HL-60/S4 treated with phorbol 12-myristate 13-acetate at 8.2 ng/mL for 4 days and 3 days (cell line): ENCODE data around the gene RUVBL2.

Experiments used
- in situ Hi-C: fragments of 300-500 bp; cut with MboI; formaldehyde crosslinking; loops from 2 replicates; pipeline ENCODE4 v1.15.0; 2022; ENCODE audit warnings: low sequenced_read_pairs

The RUVBL2 gene

GRCh38 chr19:48963371-48964204 is 30.1 kb upstream of the RUVBL2 start:
- in situ Hi-C loops, result loop anchor here (25.0 kb wide), 1 partner anchor 176 kb away; no protein-coding TSS in a partner anchor

- in situ Hi-C loops, result loop anchor here (25.0 kb wide), 1 partner anchor 177 kb away; no protein-coding TSS in a partner anchor
Measured at GRCh38 chr19:48964205-48965039, 29.3 kb upstream of the RUVBL2 start.

GRCh38 chr19:48965040-48965805 is 28.5 kb upstream of the RUVBL2 start, which contains the start of gene FTL:
TSS of gene FTL (plus strand) at chr19:48965309. CDS start at chr19:48965508, 199 bp downstream.
- in situ Hi-C loops, result loop anchor here (25.0 kb wide), 1 partner anchor 178 kb away; no protein-coding TSS in a partner anchor

GRCh38 chr19:48965806-48966540 is 27.7 kb upstream of the RUVBL2 start:
- in situ Hi-C loops, result loop anchor here (25.0 kb wide), 1 partner anchor 179 kb away; no protein-coding TSS in a partner anchor

- in situ Hi-C loops, result loop anchor here (25.0 kb wide), 1 partner anchor 179 kb away; no protein-coding TSS in a partner anchor
Measured at GRCh38 chr19:48966541-48967345, 26.9 kb upstream of the RUVBL2 start.

- in situ Hi-C loops, result loop anchor here (25.0 kb wide), 1 partner anchor 180 kb away; no protein-coding TSS in a partner anchor
Measured at GRCh38 chr19:48967346-48968178, 26.1 kb upstream of the RUVBL2 start.

- in situ Hi-C loops, result loop anchor here (25.0 kb wide), 1 partner anchor 181 kb away; no protein-coding TSS in a partner anchor
Measured at GRCh38 chr19:48968179-48968661, 25.5 kb upstream of the RUVBL2 start.

- in situ Hi-C loops, result loop anchor here (25.0 kb wide), 1 partner anchor 182 kb away; no protein-coding TSS in a partner anchor
Measured at GRCh38 chr19:48968813-48969218, 24.9 kb upstream of the RUVBL2 start.

GRCh38 chr19:48969276-48970138 is 24.2 kb upstream of the RUVBL2 start:
- in situ Hi-C loops, result loop anchor here (25.0 kb wide), 1 partner anchor 182 kb away; no protein-coding TSS in a partner anchor

- in situ Hi-C loops, result loop anchor here (25.0 kb wide), 1 partner anchor 183 kb away; no protein-coding TSS in a partner anchor
Measured at GRCh38 chr19:48970139-48970766, 23.4 kb upstream of the RUVBL2 start.

GRCh38 chr19:48970923-48971395 is 22.7 kb upstream of the RUVBL2 start:
- in situ Hi-C loops, result loop anchor here (25.0 kb wide), 1 partner anchor 184 kb away; no protein-coding TSS in a partner anchor

GRCh38 chr19:48975947-48976847 is 17.5 kb upstream of the RUVBL2 start:
- in situ Hi-C loops, result no loop called here

- in situ Hi-C loops, result no loop called here
Measured at GRCh38 chr19:48977061-48977460, 16.6 kb upstream of the RUVBL2 start.

GRCh38 chr19:48982280-48982679 is 11.4 kb upstream of the RUVBL2 start:
- in situ Hi-C loops, result no loop called here

- in situ Hi-C loops, result no loop called here
Measured at GRCh38 chr19:48985711-48986110, 8.0 kb upstream of the RUVBL2 start.
